Duodenal mucosa (tissue), 2 donors: ENCODE measurements around the gene SH3RF3.

Source experiments
- H3K27ac ChIP-seq: one replicate; pipeline ENCODE4 v1.7.0; 2013; ENCODE audit warnings: low read depth, low read length
- H3K27me3 ChIP-seq, 2 donors: one replicate each; pipeline ENCODE4 v1.7.0; 2013; ENCODE audit warnings: low read length in 2 of 2, control low read depth in 1 of 2; ENCODE audit not compliant: insufficient read depth in 2 of 2, control insufficient read depth in 1 of 2
- H3K36me3 ChIP-seq, 2 donors: one replicate each; pipeline ENCODE4 v1.7.0; 2013; ENCODE audit warnings: low read length in 2 of 2, control low read depth in 1 of 2; ENCODE audit not compliant: insufficient read depth in 2 of 2, control insufficient read depth in 1 of 2
- H3K4me1 ChIP-seq, 2 donors: one replicate each; pipeline ENCODE4 v1.7.0; 2013; ENCODE audit warnings: low read length in 2 of 2, control low read depth in 1 of 2; ENCODE audit not compliant: insufficient read depth in 2 of 2, control insufficient read depth in 1 of 2
- H3K4me3 ChIP-seq, 2 donors: one replicate each; pipeline ENCODE4 v1.7.0; 2013; ENCODE audit warnings: low read length in 2 of 2, low read depth in 1 of 2
- H3K9ac ChIP-seq, 2 donors: one replicate each; pipeline ENCODE4 v1.7.0; 2013; ENCODE audit warnings: low read length in 2 of 2, low read depth in 1 of 2
- H3K9me3 ChIP-seq, 2 donors: one replicate each; pipeline ENCODE4 v1.7.0; 2013; ENCODE audit warnings: low read length in 2 of 2, control low read depth in 1 of 2; ENCODE audit not compliant: control insufficient read depth in 1 of 2

Gene SH3RF3

GRCh38 chr2:109498906-109499305 is 369.9 kb downstream of the SH3RF3 start:
- no peaks in the 10 kb centered on the region for H3K27me3 ChIP-seq
- peaks cover 32 to 34% of the 10 kb centered on the region in 2 donors for H3K4me1 ChIP-seq
- H3K27ac ChIP-seq, result no peak overlapping the region
- no peaks in the 10 kb centered on the region for H3K36me3 ChIP-seq
- H3K9ac ChIP-seq, result no peak overlapping the region
- no peak overlapping the region for H3K4me3 ChIP-seq
- no peaks in the 10 kb centered on the region for H3K9me3 ChIP-seq

- Histone ChIP-seq H3K27ac (no peak overlapping the region), H3K36me3 (no peaks in the 10 kb centered on the region), H3K4me1 (peaks cover 25 to 28% of the 10 kb centered on the region in 2 donors), H3K9me3 (no peaks in the 10 kb centered on the region), H3K27me3 (no peaks in the 10 kb centered on the region), H3K9ac (no peak overlapping the region), H3K4me3 (no peak overlapping the region)
Measured at GRCh38 chr2:109499566-109499965, 370.6 kb downstream of the SH3RF3 start.

DNA sequence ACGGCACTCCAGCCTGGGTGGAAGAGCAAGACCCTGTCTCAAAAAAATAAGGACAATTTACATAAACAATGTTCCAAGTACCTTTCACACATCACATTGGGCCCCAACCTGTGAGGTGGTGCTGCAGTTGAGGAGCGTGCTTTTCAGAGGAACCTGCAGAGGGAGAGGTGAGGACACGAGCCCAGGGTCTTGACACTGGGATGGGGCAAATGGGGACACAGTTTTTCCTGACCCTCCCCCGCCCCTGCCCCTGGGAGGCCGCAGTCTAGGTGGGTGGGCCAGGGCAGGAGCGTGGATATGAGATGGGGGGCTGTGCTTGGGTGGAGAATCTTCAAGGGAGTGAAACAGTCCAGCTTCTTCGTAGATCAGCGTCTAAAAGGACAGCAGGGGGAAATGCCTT is 371.9 kb downstream of the SH3RF3 start:
- H3K4me1 ChIP-seq, result peaks cover 21 to 24% of the 10 kb centered on the region in 2 donors
- no peak overlapping the region for H3K9ac ChIP-seq
- H3K9me3 ChIP-seq, result no peaks in the 10 kb centered on the region
- no peaks in the 10 kb centered on the region for H3K36me3 ChIP-seq
- no peak overlapping the region for H3K27ac ChIP-seq
- H3K4me3 ChIP-seq, result no peak overlapping the region
- no peaks in the 10 kb centered on the region for H3K27me3 ChIP-seq

- no peaks in the 10 kb centered on the region for H3K9me3 ChIP-seq
- no peak overlapping the region for H3K4me3 ChIP-seq
- H3K27ac ChIP-seq, result no peak overlapping the region
- H3K36me3 ChIP-seq, result no peaks in the 10 kb centered on the region
- H3K4me1 ChIP-seq, result peaks cover 21 to 24% of the 10 kb centered on the region in 2 donors
- H3K27me3 ChIP-seq, result no peaks in the 10 kb centered on the region
- H3K9ac ChIP-seq, result no peak overlapping the region
Measured at GRCh38 chr2:109501461-109501860, 372.5 kb downstream of the SH3RF3 start.

- no peak overlapping the region for H3K9ac ChIP-seq
- no peak overlapping the region for H3K4me3 ChIP-seq
- no peak overlapping the region for H3K27ac ChIP-seq
- peaks cover 12 to 16% of the 10 kb centered on the region in 2 donors for H3K4me1 ChIP-seq
- H3K36me3 ChIP-seq, result no peaks in the 10 kb centered on the region
- H3K9me3 ChIP-seq, result no peaks in the 10 kb centered on the region
- H3K27me3 ChIP-seq, result no peaks in the 10 kb centered on the region
Measured at GRCh38 chr2:109503191-109503590, 374.2 kb downstream of the SH3RF3 start.

- Histone ChIP-seq H3K9me3 (no peaks in the 10 kb centered on the region), H3K4me3 (no peak overlapping the region), H3K4me1 (no peaks in the 10 kb centered on the region), H3K27me3 (no peaks in the 10 kb centered on the region), H3K27ac (no peak overlapping the region), H3K9ac (no peak overlapping the region), H3K36me3 (no peaks in the 10 kb centered on the region)
Measured at GRCh38 chr2:109507217-109507616, 378.2 kb downstream of the SH3RF3 start.

GRCh38 chr2:109507828-109508227 is 378.8 kb downstream of the SH3RF3 start:
- H3K36me3 ChIP-seq, result no peaks in the 10 kb centered on the region
- H3K4me3 ChIP-seq, result no peak overlapping the region
- H3K4me1 ChIP-seq, result no peaks in the 10 kb centered on the region
- no peak overlapping the region for H3K27ac ChIP-seq
- H3K9me3 ChIP-seq, result no peaks in the 10 kb centered on the region
- H3K27me3 ChIP-seq, result no peaks in the 10 kb centered on the region
- H3K9ac ChIP-seq, result no peak overlapping the region

GRCh38 chr2:109508556-109508955 is 379.6 kb downstream of the SH3RF3 start:
- Histone ChIP-seq H3K36me3 (no peaks in the 10 kb centered on the region), H3K9me3 (no peaks in the 10 kb centered on the region), H3K27ac (no peak overlapping the region), H3K9ac (no peak overlapping the region), H3K4me3 (no peak overlapping the region), H3K4me1 (peaks cover 0 to 4% of the 10 kb centered on the region in 2 donors), H3K27me3 (no peaks in the 10 kb centered on the region)

- no peak overlapping the region for H3K4me3 ChIP-seq
- H3K9ac ChIP-seq, result no peak overlapping the region
- no peaks in the 10 kb centered on the region for H3K9me3 ChIP-seq
- H3K27ac ChIP-seq, result no peak overlapping the region
- no peaks in the 10 kb centered on the region for H3K27me3 ChIP-seq
- H3K36me3 ChIP-seq, result no peaks in the 10 kb centered on the region
- H3K4me1 ChIP-seq, result peaks cover 0 to 7% of the 10 kb centered on the region in 2 donors
Measured at GRCh38 chr2:109510136-109511028, 381.4 kb downstream of the SH3RF3 start.

GRCh38 chr2:109511168-109511567 is 382.2 kb downstream of the SH3RF3 start:
- Histone ChIP-seq H3K36me3 (no peaks in the 10 kb centered on the region), H3K27me3 (no peaks in the 10 kb centered on the region), H3K9me3 (no peaks in the 10 kb centered on the region), H3K9ac (no peak overlapping the region), H3K4me1 (peaks cover 0 to 7% of the 10 kb centered on the region in 2 donors), H3K4me3 (no peak overlapping the region), H3K27ac (no peak overlapping the region)
